ENCODE results near the gene SH3PXD2A.
A peak's percentile ranks its signal among the peaks of the same experiment; 100 is the strongest.
"Not testable (repeated sequence)": the region's sequence is repeated elsewhere in the genome, so short reads cannot be mapped to it uniquely, and the experiment has no call there.

The SH3PXD2A gene

GRCh38 chr10:103763374-103764202 is 91.8 kb downstream of the SH3PXD2A start:
- DNase-seq, result no peak

- no peak for DNase-seq
Measured at GRCh38 chr10:103762916-103763315, 92.5 kb downstream of the SH3PXD2A start.

GRCh38 chr10:103762162-103762561 is 93.2 kb downstream of the SH3PXD2A start:
- no peak for DNase-seq

DNA sequence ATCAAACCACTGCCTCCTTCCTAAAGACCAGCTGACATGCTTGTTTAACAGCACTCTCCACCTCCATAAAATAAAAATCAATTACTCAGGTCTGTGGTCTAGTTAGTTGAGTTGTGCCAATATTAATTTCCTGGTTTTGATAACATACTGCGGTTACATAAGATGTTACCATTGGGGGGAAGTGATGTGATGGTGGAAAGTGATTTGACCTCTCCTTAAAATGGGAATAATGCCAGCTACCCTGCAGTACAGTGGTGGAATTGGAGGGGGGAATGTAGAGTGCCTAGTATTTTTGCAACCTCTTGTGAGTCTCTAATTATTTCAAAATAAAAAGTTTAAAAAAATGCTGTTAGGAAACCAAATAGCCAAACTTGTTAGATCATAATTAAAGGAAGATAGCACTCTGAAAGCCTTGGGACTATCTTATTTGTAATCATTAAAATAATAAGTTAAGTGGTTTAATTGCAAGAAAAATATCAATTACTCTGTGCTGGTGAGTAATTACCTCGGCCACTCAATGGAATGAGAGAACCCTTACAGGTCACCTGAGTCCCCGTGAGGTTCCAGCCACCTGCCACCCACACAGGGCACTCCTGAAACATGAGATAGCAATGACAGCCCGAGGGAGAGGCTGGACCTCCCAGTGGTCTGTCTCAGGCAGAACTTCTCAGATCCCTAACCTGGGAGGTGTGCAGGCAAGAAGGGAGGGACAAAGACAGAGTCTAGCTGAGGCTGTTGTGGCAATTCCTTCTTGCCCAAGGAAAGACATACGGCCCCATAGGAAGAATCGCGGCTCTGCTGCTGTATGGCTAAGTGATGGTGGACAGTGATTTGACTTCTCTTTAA is 94.1 kb downstream of the SH3PXD2A start:
- no peak for DNase-seq

DNA sequence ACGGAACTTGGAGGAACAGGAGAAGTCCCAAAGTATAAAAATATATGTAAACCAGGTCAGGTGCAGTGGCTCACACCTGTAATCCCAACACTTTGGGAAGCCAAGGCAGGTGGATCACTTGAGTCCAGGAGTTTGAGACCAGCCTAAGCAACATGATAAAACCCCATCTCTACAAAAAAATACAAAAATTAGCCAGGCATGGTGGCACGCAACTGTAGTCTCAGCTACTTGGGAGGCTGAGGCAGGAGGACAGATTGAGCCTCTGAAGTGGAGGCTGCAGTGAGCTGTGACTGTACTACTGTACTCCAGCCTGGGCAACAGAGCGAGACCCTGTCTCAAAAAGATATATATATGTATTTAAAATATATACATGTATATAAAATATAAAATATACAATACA is 95.1 kb downstream of the SH3PXD2A start:
- not testable (repeated sequence) for DNase-seq

GRCh38 chr10:103759100-103759781 is 96.1 kb downstream of the SH3PXD2A start:
- no peak for DNase-seq

DNA sequence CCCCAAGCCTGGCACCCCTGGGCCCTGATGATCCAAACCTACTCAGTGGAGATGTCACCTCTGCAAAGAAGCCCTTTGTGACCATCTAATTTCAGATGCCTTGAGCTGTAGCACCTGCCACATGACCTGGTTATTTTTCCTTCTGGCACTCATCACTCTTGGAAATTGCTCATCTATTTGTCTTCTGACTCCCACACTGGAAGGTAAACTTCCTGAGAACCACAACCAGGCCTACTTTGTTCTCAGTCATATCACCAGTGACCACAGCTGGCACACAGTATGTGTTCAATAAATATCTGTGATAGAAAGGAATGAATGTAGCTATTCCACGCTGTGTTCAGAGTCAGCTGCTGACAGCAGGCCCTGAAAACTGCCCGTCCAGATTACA is 97.1 kb downstream of the SH3PXD2A start:
- DNase-seq, result no peak

- peak; percentile 55 for DNase-seq
Measured at GRCh38 chr10:103757531-103758293, 97.7 kb downstream of the SH3PXD2A start.

GRCh38 chr10:103756277-103756869 is 99.0 kb downstream of the SH3PXD2A start:
- no peak for DNase-seq

- DNase-seq, result peak; percentile 37
Measured at GRCh38 chr10:103752680-103753248, 102.6 kb downstream of the SH3PXD2A start.

DNA sequence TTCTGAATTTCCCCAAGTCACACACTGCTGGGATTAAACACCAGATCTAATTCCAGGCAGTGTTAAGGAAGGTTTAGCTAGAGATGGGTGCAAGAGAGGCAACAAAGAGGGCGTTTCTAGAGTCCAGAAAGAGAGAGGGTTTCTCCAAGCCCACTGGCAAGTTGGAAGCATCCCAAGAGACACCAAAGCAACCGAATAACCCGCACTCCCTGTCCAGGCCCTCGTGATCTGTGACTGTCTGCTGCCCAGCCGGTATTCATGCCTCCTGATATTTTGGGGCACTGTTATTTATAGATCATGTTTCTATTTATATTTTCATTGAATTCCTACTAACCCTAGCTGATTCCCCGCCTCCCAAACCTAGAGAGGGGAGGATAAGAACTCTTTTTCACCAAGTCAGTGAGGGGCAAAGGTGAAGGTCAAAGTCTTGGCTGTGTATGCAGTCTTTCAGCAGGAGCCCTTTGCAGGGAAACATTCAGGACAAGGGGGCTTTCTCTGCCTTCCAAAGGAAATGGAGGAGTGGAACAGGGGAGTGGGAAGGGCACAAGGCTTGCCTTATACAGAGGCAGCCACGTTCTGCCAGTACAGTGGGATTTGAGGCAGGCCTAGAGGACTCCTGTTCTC is 103.6 kb downstream of the SH3PXD2A start:
- no peak for DNase-seq

GRCh38 chr10:103750836-103751235 is 104.5 kb downstream of the SH3PXD2A start:
- DNase-seq, result no peak

DNA sequence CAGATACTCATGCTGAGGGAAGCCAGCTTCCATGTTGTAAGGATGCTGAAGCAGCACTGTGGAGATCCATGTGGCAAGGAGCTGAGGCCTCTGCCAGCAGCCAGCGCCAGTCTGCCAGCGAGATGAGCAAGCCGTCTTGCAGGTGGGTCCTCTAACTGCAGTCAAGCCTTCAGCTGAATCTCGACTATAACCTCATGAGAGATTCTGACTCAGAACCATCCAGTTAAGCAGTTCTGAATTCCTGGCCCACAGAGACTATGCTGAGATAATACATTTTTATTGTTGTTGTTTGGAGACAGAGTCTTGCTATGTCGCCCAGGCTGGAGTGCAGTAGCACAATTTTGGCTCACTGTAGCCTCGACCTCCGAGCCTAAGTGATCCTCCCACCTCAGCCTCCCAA is 105.6 kb downstream of the SH3PXD2A start:
- no peak for DNase-seq

DNA sequence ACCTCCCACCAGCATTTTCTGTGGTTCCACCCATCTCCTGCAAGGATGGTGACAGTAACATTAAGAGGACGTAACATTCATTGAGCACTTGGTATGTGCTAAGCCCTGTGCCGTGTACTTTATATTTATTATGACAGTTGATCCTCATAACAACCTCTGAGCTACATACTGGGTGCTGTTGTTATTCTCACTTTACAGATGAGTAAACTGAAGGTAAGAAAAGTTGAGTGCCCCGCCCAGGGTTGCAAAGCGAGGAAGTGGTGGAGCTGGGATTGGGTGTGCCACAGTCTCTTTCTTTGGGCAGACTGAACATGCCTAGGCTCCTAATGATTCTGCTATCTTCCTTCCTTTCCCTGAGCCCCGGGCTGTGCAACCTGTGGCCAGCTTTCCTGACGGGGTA is 107.4 kb downstream of the SH3PXD2A start:
- DNase-seq, result no peak

DNA sequence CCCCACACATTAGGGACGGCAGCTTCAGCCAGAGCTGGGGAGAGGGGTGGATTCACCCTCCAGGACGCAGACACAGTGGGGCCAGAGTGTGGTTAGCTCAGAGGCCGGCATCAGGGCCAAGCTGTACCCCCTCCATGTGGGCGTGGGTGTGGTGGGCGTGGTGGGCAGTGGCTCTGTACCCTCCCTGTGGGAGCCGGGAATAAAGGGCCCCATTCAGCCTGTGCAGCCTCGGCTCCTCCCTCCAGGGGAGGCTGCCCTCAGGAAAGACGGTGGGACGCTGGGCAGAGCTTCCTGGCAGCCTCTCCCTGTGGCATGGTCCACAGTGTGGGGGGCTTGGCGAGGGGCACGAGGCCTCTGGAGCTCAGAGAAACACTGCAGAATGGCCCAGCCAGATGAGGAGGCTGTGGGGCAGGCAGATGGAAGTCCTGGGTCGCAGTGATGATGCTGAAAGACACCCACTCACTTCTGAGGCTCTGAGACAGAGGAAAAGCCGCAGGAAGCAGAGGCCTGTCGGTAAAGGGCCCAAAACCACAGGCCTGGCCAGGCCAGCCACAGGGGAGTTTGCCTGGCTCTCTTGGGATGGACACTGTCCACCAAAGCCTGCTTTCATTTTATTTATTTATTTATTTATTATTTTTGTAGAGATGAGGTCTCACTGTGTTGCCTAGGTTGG is 108.0 kb downstream of the SH3PXD2A start:
- no peak for DNase-seq

DNA sequence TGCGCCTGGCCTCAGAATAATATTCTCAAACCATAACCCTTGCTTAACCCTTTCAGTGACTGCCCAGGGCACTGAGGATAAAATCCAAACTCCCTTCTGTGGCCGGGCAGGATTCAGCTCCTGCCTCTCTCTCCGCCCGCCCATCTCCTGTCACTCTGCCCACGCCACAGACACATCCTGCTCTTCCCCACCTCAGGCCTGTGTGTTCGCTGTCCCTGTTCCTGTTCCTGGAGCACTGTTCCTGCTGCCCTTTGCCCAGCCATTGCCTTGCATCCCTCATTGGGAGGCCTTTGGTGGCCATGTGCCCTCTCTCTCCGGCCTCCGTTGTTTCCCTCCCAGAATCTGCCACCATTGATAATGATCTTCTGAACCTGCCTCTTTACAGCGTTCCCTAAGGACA is 108.8 kb downstream of the SH3PXD2A start:
- DNase-seq, result no peak

GRCh38 chr10:103745341-103746247 is 109.8 kb downstream of the SH3PXD2A start:
- peak; percentile 66 for DNase-seq

DNA sequence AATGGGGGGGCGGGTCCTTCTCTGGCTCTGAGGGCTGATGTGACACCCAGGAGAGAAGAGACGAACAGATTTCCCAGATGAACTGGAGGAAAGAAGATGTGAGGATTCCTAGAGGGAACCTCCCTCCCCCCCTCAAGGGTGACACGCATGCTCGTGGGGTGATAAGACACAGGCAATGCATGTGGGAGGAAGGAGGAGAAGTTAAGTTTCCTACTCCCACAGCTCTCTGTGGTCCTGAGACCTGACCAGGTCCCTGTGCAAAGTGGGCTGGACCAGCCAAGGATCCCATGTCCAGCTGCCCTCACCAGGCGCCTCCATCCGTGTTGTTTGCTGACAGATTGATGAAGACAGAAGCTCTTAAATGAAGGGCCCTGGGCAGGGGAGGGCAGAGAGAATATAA is 112.6 kb downstream of the SH3PXD2A start:
- no peak for DNase-seq

DNA sequence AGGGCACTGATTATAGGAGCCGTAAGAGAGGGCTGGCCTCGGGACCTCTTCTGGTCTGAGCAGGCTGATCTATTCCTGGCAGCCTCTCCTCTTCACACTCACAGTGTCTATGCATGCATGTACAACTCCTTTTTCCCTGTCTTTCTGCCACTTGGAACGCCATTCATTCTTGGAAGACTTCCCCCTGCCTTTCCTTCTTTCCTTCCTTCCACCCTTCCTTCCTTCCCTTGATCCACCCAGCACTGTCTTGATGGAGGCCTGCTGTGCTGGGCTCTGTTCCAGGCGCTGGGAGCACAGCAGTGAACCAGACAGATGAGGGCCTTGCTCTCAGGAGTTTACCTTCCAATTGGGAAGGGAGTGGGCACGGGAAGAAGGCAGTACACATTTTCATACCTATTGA is 114.8 kb downstream of the SH3PXD2A start:
- no peak for DNase-seq
